HAP-1 (cell line): Measurements from ENCODE around the gene BCAS1.
"Not testable (repeated sequence)": the region's sequence is repeated elsewhere in the genome, so short reads cannot be mapped to it uniquely, and the experiment has no call there.

Experiments used
- DNase-seq, 2 experiments: peaks; one replicate each; pipeline ENCODE4 v3.0.0-alpha.2; 2016 to 2020; ENCODE audit warnings: low spot score in 2 of 2
- H3K27me3 ChIP-seq: fragments of 250-450 bp; sonication (Bioruptor Pico); 2 replicates; pipeline ENCODE4 v1.5.1; 2020; ENCODE audit warnings: low read depth, mild to moderate bottlenecking, moderate library complexity
- H3K36me3 ChIP-seq: fragments of 250-450 bp; sonication (Bioruptor Pico); replicated peaks from 2 replicates; pipeline ENCODE4 v1.5.1; 2020; ENCODE audit warnings: mild to moderate bottlenecking
- H3K4me1 ChIP-seq: fragments of 250-450 bp; sonication (Bioruptor Pico); 2 replicates; pipeline ENCODE4 v1.5.1; 2020; ENCODE audit warnings: mild to moderate bottlenecking
- H3K4me3 ChIP-seq: fragments of 250-450 bp; sonication (Bioruptor Pico); 2 replicates; pipeline ENCODE4 v1.5.1; 2020; ENCODE audit warnings: mild to moderate bottlenecking, moderate library complexity
- H3K9me3 ChIP-seq: fragments of 250-450 bp; sonication (Bioruptor Pico); 2 replicates; pipeline ENCODE4 v1.5.1; 2020; ENCODE audit warnings: mild to moderate bottlenecking, moderate library complexity
- in situ Hi-C: fragments of 300-500 bp; cut with MboI; formaldehyde crosslinking; loops from 3 replicates; pipeline ENCODE4 v1.14.3; 2020; ENCODE audit warnings: low sequenced_read_pairs, inconsistent platforms, mixed read lengths

Gene BCAS1

GRCh38 chr20:54025251-54025771, 45.1 kb downstream of the BCAS1 start:
- no peaks in the 10 kb centered on the region for H3K36me3 ChIP-seq
- no peak for DNase-seq
- H3K9me3 ChIP-seq = no peaks in the 10 kb centered on the region
- no peak overlapping the region for H3K4me3 ChIP-seq
- no peaks in the 10 kb centered on the region; the same call in 1 of the 2 replicates for H3K27me3 ChIP-seq
- no peaks in the 10 kb centered on the region for H3K4me1 ChIP-seq
- in situ Hi-C loops = no loop called here

- no peak overlapping the region for H3K4me3 ChIP-seq
- H3K27me3 ChIP-seq = no peaks in the 10 kb centered on the region; the same call in 1 of the 2 replicates
- no peak for DNase-seq
- in situ Hi-C loops = no loop called here
- H3K36me3 ChIP-seq = no peaks in the 10 kb centered on the region
- no peaks in the 10 kb centered on the region for H3K9me3 ChIP-seq
- no peaks in the 10 kb centered on the region for H3K4me1 ChIP-seq
These were observed 47.0 kb downstream of the BCAS1 start for GRCh38 chr20:54023406-54023805.

- in situ Hi-C loops = no loop called here
- Histone ChIP-seq H3K4me3 (no peak overlapping the region), H3K9me3 (no peaks in the 10 kb centered on the region), H3K36me3 (no peaks in the 10 kb centered on the region), H3K27me3 (no peaks in the 10 kb centered on the region; the same call in 1 of the 2 replicates), H3K4me1 (no peaks in the 10 kb centered on the region)
- no peak for DNase-seq
These were observed 48.8 kb downstream of the BCAS1 start for GRCh38 chr20:54021446-54022235.

- no peak for DNase-seq
These were observed 49.5 kb downstream of the BCAS1 start for GRCh38 chr20:54020868-54021267.

GRCh38 chr20:54020348-54020747, 50.0 kb downstream of the BCAS1 start:
- H3K27me3 ChIP-seq = no peaks in the 10 kb centered on the region; the same call in 1 of the 2 replicates
- H3K4me3 ChIP-seq = no peak overlapping the region
- no peak for DNase-seq
- H3K9me3 ChIP-seq = no peaks in the 10 kb centered on the region
- no peaks in the 10 kb centered on the region for H3K36me3 ChIP-seq
- no peaks in the 10 kb centered on the region for H3K4me1 ChIP-seq
- in situ Hi-C loops = no loop called here

More at GRCh38 chr20:54020868-54021267, 49.5 kb downstream of the BCAS1 start:
- H3K4me1 ChIP-seq = no peaks in the 10 kb centered on the region
- no peak overlapping the region for H3K4me3 ChIP-seq
- no peaks in the 10 kb centered on the region; the same call in 1 of the 2 replicates for H3K27me3 ChIP-seq
- H3K36me3 ChIP-seq = no peaks in the 10 kb centered on the region
- in situ Hi-C loops = no loop called here
- H3K9me3 ChIP-seq = no peaks in the 10 kb centered on the region

GRCh38 chr20:54019585-54019984, 50.8 kb downstream of the BCAS1 start:
- no peaks in the 10 kb centered on the region for H3K9me3 ChIP-seq
- H3K36me3 ChIP-seq = no peaks in the 10 kb centered on the region
- DNase-seq = no peak
- H3K4me3 ChIP-seq = no peak overlapping the region
- in situ Hi-C loops = no loop called here
- no peaks in the 10 kb centered on the region; the same call in 1 of the 2 replicates for H3K27me3 ChIP-seq
- no peaks in the 10 kb centered on the region for H3K4me1 ChIP-seq

DNA sequence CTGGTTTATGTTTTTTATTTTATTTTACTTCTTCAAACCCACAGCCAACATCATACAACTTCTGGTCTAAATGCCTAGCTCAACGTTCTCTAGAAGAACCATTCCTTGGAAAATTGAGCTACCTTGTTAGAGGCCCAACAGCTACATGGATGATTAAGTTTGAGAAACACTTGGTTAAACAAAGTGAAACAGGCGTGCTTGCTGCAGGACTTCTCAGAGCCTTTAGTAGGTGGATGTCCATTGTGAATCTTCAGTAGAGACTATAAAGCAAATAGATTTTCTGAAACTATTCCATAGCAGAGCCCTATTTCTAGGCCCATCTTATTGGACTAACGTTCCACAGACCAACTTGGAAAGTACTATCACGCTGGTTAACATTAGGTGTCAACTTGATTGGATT, 51.3 kb downstream of the BCAS1 start:
- in situ Hi-C loops = no loop called here
- no peak overlapping the region for H3K4me3 ChIP-seq
- H3K4me1 ChIP-seq = no peaks in the 10 kb centered on the region
- DNase-seq = no peak
- no peaks in the 10 kb centered on the region; the same call in 1 of the 2 replicates for H3K27me3 ChIP-seq
- H3K9me3 ChIP-seq = no peaks in the 10 kb centered on the region
- no peaks in the 10 kb centered on the region for H3K36me3 ChIP-seq

- no peak for DNase-seq
- Histone ChIP-seq H3K36me3 (no peaks in the 10 kb centered on the region), H3K4me3 (no peak overlapping the region), H3K9me3 (no peaks in the 10 kb centered on the region), H3K4me1 (no peaks in the 10 kb centered on the region), H3K27me3 (no peaks in the 10 kb centered on the region; the same call in 1 of the 2 replicates)
- in situ Hi-C loops = no loop called here
These were observed 52.5 kb downstream of the BCAS1 start for GRCh38 chr20:54017846-54018245.

DNA sequence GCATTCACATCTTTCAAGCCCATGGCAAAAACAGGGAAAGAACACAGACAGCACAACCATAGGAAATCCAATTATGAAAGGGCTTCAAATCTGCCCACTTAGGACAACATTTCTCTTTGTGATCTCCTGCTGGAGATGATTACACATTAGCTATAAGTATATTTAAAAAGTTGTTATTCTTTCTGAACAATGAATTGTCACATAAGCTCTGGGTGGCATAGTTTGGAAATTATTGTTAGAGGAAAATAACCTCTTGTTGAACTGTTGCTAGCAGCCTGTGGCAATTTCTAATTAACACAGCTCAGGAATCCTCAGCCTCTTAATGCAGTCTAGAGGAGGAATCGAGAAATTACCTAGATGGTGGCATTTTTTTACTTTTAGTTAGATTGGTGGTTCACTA, 54.9 kb downstream of the BCAS1 start:
- Histone ChIP-seq H3K36me3 (no peaks in the 10 kb centered on the region), H3K9me3 (no peaks in the 10 kb centered on the region), H3K4me3 (no peak overlapping the region), H3K27me3 (no peaks in the 10 kb centered on the region), H3K4me1 (no peaks in the 10 kb centered on the region)
- DNase-seq = no peak
- in situ Hi-C loops = no loop called here

- Histone ChIP-seq H3K9me3 (no peaks in the 10 kb centered on the region), H3K27me3 (no peaks in the 10 kb centered on the region), H3K36me3 (no peaks in the 10 kb centered on the region), H3K4me3 (no peak overlapping the region), H3K4me1 (no peaks in the 10 kb centered on the region)
- DNase-seq = no peak
- in situ Hi-C loops = no loop called here
These were observed 56.0 kb downstream of the BCAS1 start for GRCh38 chr20:54014293-54014926.

DNA sequence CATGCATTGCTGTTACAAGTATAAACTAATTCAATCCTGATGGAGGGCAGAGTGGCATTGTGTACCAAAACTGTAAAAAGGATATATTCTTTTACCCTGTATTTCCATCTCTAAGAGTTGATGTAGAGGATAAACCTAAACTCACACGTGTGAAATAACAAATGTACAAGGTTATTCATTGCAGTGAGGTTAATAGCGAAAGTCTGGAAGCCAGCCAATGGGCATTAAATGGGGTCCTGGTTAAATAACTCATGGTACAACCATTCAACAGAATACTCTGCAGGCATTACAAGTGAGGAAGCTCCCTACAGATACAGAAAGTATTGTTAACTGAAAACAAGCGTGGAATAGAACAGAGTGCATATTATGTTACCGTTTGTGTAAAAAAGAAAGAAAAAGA, 56.9 kb downstream of the BCAS1 start:
- Histone ChIP-seq H3K27me3 (no peaks in the 10 kb centered on the region), H3K4me1 (no peaks in the 10 kb centered on the region), H3K36me3 (no peaks in the 10 kb centered on the region), H3K4me3 (no peak overlapping the region), H3K9me3 (no peaks in the 10 kb centered on the region)
- DNase-seq = no peak
- in situ Hi-C loops = no loop called here

GRCh38 chr20:54011346-54011745, 59.0 kb downstream of the BCAS1 start:
- no peaks in the 10 kb centered on the region for H3K9me3 ChIP-seq
- H3K4me1 ChIP-seq = no peaks in the 10 kb centered on the region
- in situ Hi-C loops = no loop called here
- H3K27me3 ChIP-seq = no peaks in the 10 kb centered on the region
- H3K4me3 ChIP-seq = no peak overlapping the region
- no peak for DNase-seq
- H3K36me3 ChIP-seq = no peaks in the 10 kb centered on the region

- in situ Hi-C loops, H3K27me3 ChIP-seq, H3K36me3 ChIP-seq, DNase-seq, H3K9me3 ChIP-seq, H3K4me1 ChIP-seq, H3K4me3 ChIP-seq: not testable (repeated sequence)
These were observed 64.2 kb downstream of the BCAS1 start for GRCh38 chr20:54006216-54006615.

DNA sequence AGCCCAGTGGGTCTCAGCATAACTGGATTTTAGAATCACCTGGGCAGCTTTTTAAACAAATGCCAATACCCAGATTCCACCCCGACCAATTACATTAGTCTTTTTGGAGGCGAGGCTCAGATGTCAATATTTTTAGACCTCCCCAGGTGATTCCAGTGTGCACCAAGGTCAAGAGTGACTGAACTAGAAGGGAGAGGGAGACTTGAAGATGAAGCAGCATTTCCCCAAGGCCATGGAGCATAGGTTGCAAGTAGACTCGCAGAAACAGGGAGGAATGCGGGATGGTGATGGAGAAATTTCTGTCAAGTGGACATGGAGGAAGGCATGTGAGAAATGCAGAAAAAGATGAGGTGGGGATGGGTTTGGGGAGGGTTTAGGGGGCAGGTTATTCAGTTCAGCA, 64.9 kb downstream of the BCAS1 start:
- Histone ChIP-seq H3K4me3 (no peak overlapping the region), H3K36me3 (no peaks in the 10 kb centered on the region), H3K27me3 (no peaks in the 10 kb centered on the region), H3K9me3 (0 out of 2 replicates have a peak, but pooled peaks cover 3% of the 10 kb centered on the region), H3K4me1 (no peaks in the 10 kb centered on the region)
- in situ Hi-C loops = no loop called here
- DNase-seq = no peak
